ENCODE results near the gene FBXL5.

- TF ChIP-seq NBN (IDR thresholded peaks at IDR 0.05; ENCODE audit: low read depth) (no peak), SIN3A (IDR thresholded peaks at IDR 0.05; ENCODE audit: borderline replicate concordance in 2 of 2, control insufficient read depth in 1 of 2, low read depth in 2 of 2, low read length in 2 of 2) (no peak), ILF3 (IDR thresholded peaks at IDR 0.05; ENCODE audit: borderline replicate concordance) (no peak)
These were observed 62.4 kb downstream of the FBXL5 start for GRCh38 chr4:15592799-15593198.
